GM18519 (cell line): ENCODE data around the gene TOLLIP.

Experiments
- ATAC-seq: cut with Tn5 transposase; IDR thresholded peaks from one replicate; pipeline ENCODE4 v1.9.1; 2021; ENCODE audit warnings: mild to moderate bottlenecking, moderate library complexity; ENCODE audit not compliant: unreplicated experiment, low FRiP score

The TOLLIP gene

GRCh38 chr11:1317993-1318392 is 8.6 kb upstream of the TOLLIP start:
- ATAC-seq: no peak

GRCh38 chr11:1317432-1317831 is 8.0 kb upstream of the TOLLIP start:
- ATAC-seq: no peak

- ATAC-seq: no peak
Measured at GRCh38 chr11:1310772-1311468, 1.5 kb upstream of the TOLLIP start.

GRCh38 chr11:1310318-1310687 is 871 bp upstream of the TOLLIP start:
- no peak for ATAC-seq

GRCh38 chr11:1308743-1309497 is 512 bp downstream of the TOLLIP start:
- ATAC-seq: peak; percentile 25

- ATAC-seq: no peak
Measured at GRCh38 chr11:1307998-1308742, 1.3 kb downstream of the TOLLIP start.

DNA sequence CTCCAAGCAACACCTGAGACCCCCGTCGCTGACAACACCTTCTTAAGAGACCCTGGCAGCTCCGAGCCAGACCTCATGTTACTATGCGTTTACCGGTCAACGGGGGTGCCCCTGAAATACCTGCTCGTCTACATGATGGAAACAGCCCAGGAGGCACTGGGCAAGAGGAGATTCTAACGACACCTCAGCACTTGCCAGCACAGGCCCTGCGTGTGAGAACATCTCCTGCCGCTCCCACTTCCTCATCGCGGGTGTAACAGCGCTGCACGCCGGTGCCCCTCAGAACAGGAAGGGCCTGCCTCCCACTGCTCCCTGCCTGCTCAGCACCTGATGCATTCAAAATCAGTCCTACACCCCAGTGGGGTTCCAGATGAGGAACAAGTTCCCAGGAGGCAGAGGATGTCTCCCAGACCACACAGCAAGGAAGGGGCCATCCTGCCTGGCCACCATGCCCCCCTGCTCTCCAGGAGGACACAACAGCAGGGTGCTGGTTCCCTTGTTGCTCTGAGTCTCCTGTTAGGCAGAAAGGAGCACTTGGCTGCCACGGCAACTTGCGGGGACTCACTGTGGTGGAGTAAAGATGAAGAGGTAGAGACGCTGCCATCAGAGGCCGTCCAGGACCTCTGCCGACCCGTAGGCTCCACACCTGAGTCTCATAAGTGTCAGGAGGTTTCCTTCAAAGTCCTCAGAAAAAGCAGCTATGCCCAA is 2.1 kb downstream of the TOLLIP start:
- ATAC-seq: no peak

GRCh38 chr11:1306186-1307162 is 3.0 kb downstream of the TOLLIP start:
- no peak for ATAC-seq

GRCh38 chr11:1305501-1306056 is 3.9 kb downstream of the TOLLIP start:
- ATAC-seq: no peak

DNA sequence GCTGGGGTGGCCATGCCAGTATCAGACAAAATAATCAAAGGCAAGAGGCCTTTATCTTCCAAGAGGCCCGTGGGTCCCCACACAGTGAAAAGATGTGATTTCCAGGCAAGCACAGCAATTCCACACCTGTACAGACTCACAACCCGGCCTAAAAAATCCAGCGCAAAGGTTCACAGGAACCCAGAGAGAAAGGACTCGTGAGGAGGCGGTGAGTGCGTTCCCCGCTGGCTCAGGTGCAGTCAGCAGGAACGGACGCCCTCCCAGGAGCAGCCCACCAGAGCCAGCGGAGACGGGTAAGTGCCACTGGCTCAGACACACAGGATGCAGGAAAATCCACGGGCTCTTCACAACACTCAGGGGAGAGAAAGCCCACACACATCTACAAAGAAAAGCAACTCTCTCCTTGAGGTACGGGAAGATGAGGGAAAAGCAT is 4.4 kb downstream of the TOLLIP start:
- no peak for ATAC-seq

GRCh38 chr11:1304380-1304779 is 5.1 kb downstream of the TOLLIP start:
- ATAC-seq: no peak

DNA sequence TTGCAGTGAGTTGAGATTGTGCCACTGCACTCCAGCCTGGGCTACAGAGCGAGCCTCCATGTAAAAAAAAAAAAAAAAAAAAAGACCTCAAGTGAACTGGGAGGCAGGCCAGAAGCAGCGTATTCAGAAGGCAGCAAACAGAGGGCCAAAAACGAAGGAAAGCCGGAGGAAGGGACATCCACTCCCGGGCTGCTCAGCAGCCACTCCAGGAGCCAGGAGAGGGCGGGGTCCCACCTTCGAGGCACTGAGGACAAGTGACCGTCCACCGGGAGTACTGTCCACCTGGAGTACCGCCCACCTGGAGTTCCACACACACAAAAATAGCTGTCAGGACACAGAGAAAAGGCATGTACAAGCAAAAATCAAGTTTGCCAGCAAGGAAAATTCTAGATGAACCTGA is 5.5 kb downstream of the TOLLIP start:
- no peak for ATAC-seq

- ATAC-seq: no peak
Measured at GRCh38 chr11:1303126-1303821, 6.2 kb downstream of the TOLLIP start.

- ATAC-seq: no peak
Measured at GRCh38 chr11:1302461-1303125, 6.8 kb downstream of the TOLLIP start.

- ATAC-seq: no peak
Measured at GRCh38 chr11:1302041-1302460, 7.4 kb downstream of the TOLLIP start.

GRCh38 chr11:1301220-1302000 is 8.0 kb downstream of the TOLLIP start:
- ATAC-seq: no peak

GRCh38 chr11:1300569-1301187 is 8.8 kb downstream of the TOLLIP start:
- no peak for ATAC-seq
